IMR-90 (cell line): ENCODE data around the gene ENPP3. TPM values are rescaled to one million over a fixed set of nuclear protein-coding genes. Genes with fewer than 3 reads are reported as not detected.

Source experiments
- ATAC-seq: fragments of 200-7000 bp; cut with Tn5 transposase; 2 replicates; pipeline ENCODE4 v1.9.1; 2020; ENCODE audit warnings: low read depth, mild to moderate bottlenecking, moderate library complexity
- BruUV-seq: library from RNA; stranded (reverse); fragments of 400-500 nt; replicated peaks from 2 replicates; lab custom pipeline; 2021; lab: Mats Ljungman, UMichigan
- CTCF ChIA-PET: fragments of 300-600 bp; formaldehyde crosslinking; extraction: SDS; loops from one replicate; lab custom pipeline; 2021; ENCODE audit warnings: antibody characterized with exemption; lab: Yijun Ruan, JAX
- POLR2A ChIA-PET: fragments of 300-600 bp; sonication (Branson Sonifier 250); formaldehyde crosslinking; loops from one replicate; lab custom pipeline; 2022; ENCODE audit warnings: antibody characterized with exemption; ENCODE audit not compliant: unreplicated experiment; lab: Charles Lee
- DNase-seq: peaks from one replicate; pipeline ENCODE4 v3.0.0; 2013
- H2AFZ ChIP-seq: replicated peaks from 2 replicates; pipeline ENCODE3; 2013; ENCODE audit warnings: low read length, mild to moderate bottlenecking; ENCODE audit not compliant: poor library complexity
- H2AK5ac ChIP-seq: 2 replicates; pipeline ENCODE4 v1.6.1; 2013; ENCODE audit warnings: low read depth, low read length, inconsistent platforms
- H2AK9ac ChIP-seq: replicated peaks from 2 replicates; pipeline ENCODE3; 2013; ENCODE audit warnings: mild to moderate bottlenecking, low read depth, low read length, moderate library complexity; ENCODE audit not compliant: poor library complexity
- H2BK120ac ChIP-seq: 2 replicates; pipeline ENCODE4 v1.6.1; 2013; ENCODE audit warnings: low read depth, low read length, inconsistent platforms
- H2BK15ac ChIP-seq: 3 replicates; pipeline ENCODE4 v1.6.1; 2013; ENCODE audit warnings: low read depth, low read length, inconsistent platforms
- H2BK20ac ChIP-seq: 2 replicates; pipeline ENCODE4 v1.6.1; 2013; ENCODE audit warnings: low read depth, mild to moderate bottlenecking, inconsistent platforms, low read length, moderate library complexity
- H2BK5ac ChIP-seq: 2 replicates; pipeline ENCODE4 v1.6.1; 2013; ENCODE audit warnings: mild to moderate bottlenecking, low read depth, low read length, inconsistent platforms; ENCODE audit not compliant: poor library complexity, severe bottlenecking
- H3K14ac ChIP-seq: replicated peaks from 2 replicates; pipeline ENCODE4 v1.6.1; 2013; ENCODE audit warnings: low read depth, low read length, inconsistent platforms
- H3K18ac ChIP-seq: 2 replicates; pipeline ENCODE4 v1.6.1; 2013; ENCODE audit warnings: low read depth, low read length, control low read depth
- H3K23ac ChIP-seq: 2 replicates; pipeline ENCODE4 v1.6.1; 2013; ENCODE audit warnings: low read depth, low read length, inconsistent platforms
- H3K27ac ChIP-seq: 2 replicates; pipeline ENCODE4 v1.5.1; 2013; ENCODE audit warnings: mild to moderate bottlenecking, control low read depth, low read length; ENCODE audit not compliant: insufficient read depth
- H3K27me3 ChIP-seq: 2 replicates; pipeline ENCODE4 v1.6.1; 2013; ENCODE audit warnings: low read length; ENCODE audit not compliant: control insufficient read depth, insufficient read depth
- H3K36me3 ChIP-seq: 2 replicates; pipeline ENCODE4 v1.6.1; 2013; ENCODE audit warnings: low read length, mixed read lengths; ENCODE audit not compliant: control insufficient read depth, insufficient read depth
- H3K4ac ChIP-seq: 2 replicates; pipeline ENCODE4 v1.6.1; 2013; ENCODE audit warnings: low read depth, low read length, inconsistent platforms
- H3K4me1 ChIP-seq: 2 replicates; pipeline ENCODE4 v1.6.1; 2013; ENCODE audit warnings: low read length, mixed read lengths; ENCODE audit not compliant: control insufficient read depth, insufficient read depth
- H3K4me2 ChIP-seq: 2 replicates; pipeline ENCODE4 v1.6.1; 2013; ENCODE audit warnings: low read depth, mild to moderate bottlenecking, control low read depth, low read length, moderate library complexity
- H3K4me3 ChIP-seq: 2 replicates; pipeline ENCODE4 v1.5.1; 2013; ENCODE audit warnings: low read depth, mild to moderate bottlenecking, control low read depth, low read length, moderate library complexity; ENCODE audit not compliant: insufficient read depth
- H3K56ac ChIP-seq: 2 replicates; pipeline ENCODE4 v1.6.1; 2013; ENCODE audit warnings: low read length, inconsistent platforms; ENCODE audit not compliant: insufficient read depth; ENCODE audit errors: extremely low read depth
- H3K79me1 ChIP-seq, 2 experiments: 2 replicates each; pipeline ENCODE4 v1.6.1; 2013; ENCODE audit warnings: low read length in 2 of 2, inconsistent platforms in 1 of 2, low read depth in 1 of 2
- H3K9ac ChIP-seq: 2 replicates; pipeline ENCODE4 v1.6.1; 2013; ENCODE audit warnings: low read depth, low read length, control low read depth
- H3K9me1 ChIP-seq: 2 replicates; pipeline ENCODE4 v1.6.1; 2013; ENCODE audit warnings: low read length, inconsistent platforms; ENCODE audit not compliant: insufficient read depth
- H3K9me3 ChIP-seq: 2 replicates; pipeline ENCODE4 v1.6.1; 2013; ENCODE audit warnings: low read length; ENCODE audit not compliant: control insufficient read depth, insufficient read depth
- H4K20me1 ChIP-seq: 2 replicates; pipeline ENCODE4 v1.6.1; 2013; ENCODE audit warnings: low read length, inconsistent platforms; ENCODE audit not compliant: insufficient read depth
- H4K5ac ChIP-seq: 2 replicates; pipeline ENCODE4 v1.6.1; 2013; ENCODE audit warnings: mild to moderate bottlenecking, low read depth, low read length, control low read depth
- H4K8ac ChIP-seq, 2 experiments: 2 replicates each; pipeline ENCODE4 v1.6.1; 2013; ENCODE audit warnings: low read depth in 2 of 2, low read length in 2 of 2, control low read depth in 1 of 2, inconsistent platforms in 1 of 2
- H4K91ac ChIP-seq: 2 replicates; pipeline ENCODE4 v1.6.1; 2013; ENCODE audit warnings: low read depth, low read length, inconsistent platforms; ENCODE audit not compliant: insufficient read depth
- BHLHE40 ChIP-seq: fragments of 150-350 bp; IDR thresholded peaks from 2 replicates; pipeline ENCODE4 v1.6.1; 2016; ENCODE audit warnings: mild to moderate bottlenecking, low read depth, low read length
- CEBPB ChIP-seq: IDR thresholded peaks from 2 replicates; pipeline ENCODE4 v1.6.1; 2012; ENCODE audit warnings: low read depth, low read length, improper control_type of control experiment
- CHD1 ChIP-seq: IDR thresholded peaks from 2 replicates; pipeline ENCODE4 v1.6.1; 2012; ENCODE audit warnings: low read depth, low read length, improper control_type of control experiment
- FOS ChIP-seq: fragments of 150-350 bp; IDR thresholded peaks from 2 replicates; pipeline ENCODE4 v1.6.1; 2016; ENCODE audit warnings: low read depth, low read length
- MXI1 ChIP-seq: IDR thresholded peaks from 2 replicates; pipeline ENCODE4 v1.6.1; 2012; ENCODE audit warnings: low read depth, mild to moderate bottlenecking, low read length, moderate library complexity, borderline replicate concordance
- NFE2L2 ChIP-seq: fragments of 150-350 bp; IDR thresholded peaks from 2 replicates; pipeline ENCODE4 v1.6.1; 2016; ENCODE audit warnings: low read depth, mild to moderate bottlenecking, low read length
- POLR2A ChIP-seq: IDR thresholded peaks from 2 replicates; pipeline ENCODE4 v1.6.1; 2012; ENCODE audit warnings: mild to moderate bottlenecking, low read depth, low read length
- RAD21 ChIP-seq: IDR thresholded peaks from 2 replicates; pipeline ENCODE4 v1.6.1; 2012; ENCODE audit warnings: low read length, improper control_type of control experiment
- RCOR1 ChIP-seq: IDR thresholded peaks from 2 replicates; pipeline ENCODE4 v1.6.1; 2012; ENCODE audit warnings: mild to moderate bottlenecking, low read length, improper control_type of control experiment; ENCODE audit not compliant: insufficient replicate concordance
- RFX5 ChIP-seq: IDR thresholded peaks from 2 replicates; pipeline ENCODE4 v1.8.0; 2012; ENCODE audit warnings: low read depth, mild to moderate bottlenecking, low read length, moderate library complexity
- SMC3 ChIP-seq: fragments of 150-350 bp; IDR thresholded peaks from 2 replicates; pipeline ENCODE4 v1.6.1; 2016; ENCODE audit warnings: low read depth, mild to moderate bottlenecking, antibody characterized with exemption, low read length, moderate library complexity
- dilution Hi-C: fragments of 300-500 bp; cut with HindIII; formaldehyde crosslinking; loops from one replicate; pipeline ENCODE4 v1.14.3; 2018; ENCODE audit warnings: low sequenced_read_pairs; ENCODE audit not compliant: unreplicated experiment
- in situ Hi-C: fragments of 300-500 bp; cut with MboI; formaldehyde crosslinking; loops from 3 replicates; pipeline ENCODE4 v1.14.3; 2019; ENCODE audit warnings: low sequenced_read_pairs, inconsistent platforms, mixed read lengths
- intact Hi-C: fragments of 100-400 bp; cut with micrococcal nuclease; formaldehyde crosslinking; loops from 2 replicates; pipeline ENCODE4 v1.10.0; 2022
- polyA plus RNA-seq, 3 experiments: library from polyadenylated mRNA; depleted of rRNA; stranded (reverse); fragments of >200 nt; gene quantifications; 2 replicates each; pipeline ENCODE4 v1.2.3, GENCODE V29; 2012; ENCODE audit warnings: low replicate concordance in 1 of 3
- total RNA-seq: library from RNA; depleted of rRNA; stranded (reverse); fragments of >200 nt; gene quantifications from 2 replicates; pipeline ENCODE4 v1.2.3, GENCODE V29; 2012
- TF ChIP-seq, protein P1 (sequence below): fragments of 150-350 bp; IDR thresholded peaks from 2 replicates; pipeline ENCODE4 v1.6.1; 2016; ENCODE audit warnings: low read depth, mild to moderate bottlenecking, low read length, moderate library complexity, borderline replicate concordance
- TF ChIP-seq, protein P2 (sequence below): fragments of 150-350 bp; IDR thresholded peaks from 2 replicates; pipeline ENCODE4 v1.6.1; 2017; ENCODE audit warnings: mild to moderate bottlenecking, antibody characterized with exemption, low read length, low read depth
- TF ChIP-seq, protein P3 (sequence below): conservative IDR thresholded peaks from 2 replicates; pipeline ENCODE4 v1.5.1; 2012; ENCODE audit warnings: mild to moderate bottlenecking, low read depth, low read length, improper control_type of control experiment

ENPP3 gene
- total and polyA plus RNA-seq, 2 of the 4 experiments (the other 2 are of a cell fraction), result under 0.01 to 0.05 TPM

DNA sequence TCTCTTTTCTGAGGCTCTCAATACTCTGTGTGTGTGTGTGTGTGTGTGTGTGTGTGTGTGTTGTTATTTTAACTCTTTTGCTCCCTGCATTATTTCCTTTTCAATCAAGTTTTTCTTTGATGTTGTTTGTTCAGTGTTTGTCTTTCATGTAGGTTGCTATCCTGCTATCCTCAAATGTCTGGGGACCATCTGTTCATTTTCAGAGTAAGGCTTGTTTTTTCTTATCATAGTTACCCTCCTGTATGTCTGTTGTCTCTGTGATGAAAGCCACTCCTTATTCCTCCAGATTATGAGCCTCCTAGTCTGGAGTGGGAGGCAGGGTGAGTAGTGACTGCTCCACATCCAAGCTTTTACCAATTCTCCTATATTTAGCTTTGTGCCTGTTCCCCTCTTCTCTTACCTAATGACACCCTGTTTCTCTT, 9.2 kb downstream of the ENPP3 start:
- H3K23ac ChIP-seq, result no peak overlapping the region
- H3K9me1 ChIP-seq, result no peaks in the 10 kb centered on the region
- no peak overlapping the region for H4K91ac ChIP-seq
- intact Hi-C loops (no loop called here), in situ Hi-C loops (no loop called here), dilution Hi-C loops (no loop called here)
- H3K36me3 ChIP-seq, result no peaks in the 10 kb centered on the region
- H2AK5ac ChIP-seq, result no peak overlapping the region
- CTCF ChIA-PET, result interaction anchor here (0.5 to 1.3 kb wide), 3 partner anchors 17 to 269 kb away, joined by 3 to 4 read pairs (median 3); partner anchors contain the start of gene MED23
- H3K9ac ChIP-seq, result no peak overlapping the region
- no peak overlapping the region for H3K27ac ChIP-seq
- no peak overlapping the region for H4K8ac ChIP-seq
- DNase-seq, result no peak
- no peak overlapping the region for H2AK9ac ChIP-seq
- H3K56ac ChIP-seq, result no peak overlapping the region
- no peak overlapping the region for H3K4me3 ChIP-seq
- no peaks in the 10 kb centered on the region for H3K79me1 ChIP-seq
- TF ChIP-seq POLR2A (no peak), NFE2L2 (no peak), RFX5 (no peak), BHLHE40 (no peak), RCOR1 (no peak), SMC3 (no peak), RAD21 (no peak), CHD1 (no peak), MXI1 (no peak), FOS (no peak), CEBPB (no peak)
- TF ChIP-seq, protein P1, sequence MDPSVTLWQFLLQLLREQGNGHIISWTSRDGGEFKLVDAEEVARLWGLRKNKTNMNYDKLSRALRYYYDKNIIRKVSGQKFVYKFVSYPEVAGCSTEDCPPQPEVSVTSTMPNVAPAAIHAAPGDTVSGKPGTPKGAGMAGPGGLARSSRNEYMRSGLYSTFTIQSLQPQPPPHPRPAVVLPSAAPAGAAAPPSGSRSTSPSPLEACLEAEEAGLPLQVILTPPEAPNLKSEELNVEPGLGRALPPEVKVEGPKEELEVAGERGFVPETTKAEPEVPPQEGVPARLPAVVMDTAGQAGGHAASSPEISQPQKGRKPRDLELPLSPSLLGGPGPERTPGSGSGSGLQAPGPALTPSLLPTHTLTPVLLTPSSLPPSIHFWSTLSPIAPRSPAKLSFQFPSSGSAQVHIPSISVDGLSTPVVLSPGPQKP, result no peak
- TF ChIP-seq, protein P2, sequence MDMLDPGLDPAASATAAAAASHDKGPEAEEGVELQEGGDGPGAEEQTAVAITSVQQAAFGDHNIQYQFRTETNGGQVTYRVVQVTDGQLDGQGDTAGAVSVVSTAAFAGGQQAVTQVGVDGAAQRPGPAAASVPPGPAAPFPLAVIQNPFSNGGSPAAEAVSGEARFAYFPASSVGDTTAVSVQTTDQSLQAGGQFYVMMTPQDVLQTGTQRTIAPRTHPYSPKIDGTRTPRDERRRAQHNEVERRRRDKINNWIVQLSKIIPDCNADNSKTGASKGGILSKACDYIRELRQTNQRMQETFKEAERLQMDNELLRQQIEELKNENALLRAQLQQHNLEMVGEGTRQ, result no peak
- TF ChIP-seq, protein P3, sequence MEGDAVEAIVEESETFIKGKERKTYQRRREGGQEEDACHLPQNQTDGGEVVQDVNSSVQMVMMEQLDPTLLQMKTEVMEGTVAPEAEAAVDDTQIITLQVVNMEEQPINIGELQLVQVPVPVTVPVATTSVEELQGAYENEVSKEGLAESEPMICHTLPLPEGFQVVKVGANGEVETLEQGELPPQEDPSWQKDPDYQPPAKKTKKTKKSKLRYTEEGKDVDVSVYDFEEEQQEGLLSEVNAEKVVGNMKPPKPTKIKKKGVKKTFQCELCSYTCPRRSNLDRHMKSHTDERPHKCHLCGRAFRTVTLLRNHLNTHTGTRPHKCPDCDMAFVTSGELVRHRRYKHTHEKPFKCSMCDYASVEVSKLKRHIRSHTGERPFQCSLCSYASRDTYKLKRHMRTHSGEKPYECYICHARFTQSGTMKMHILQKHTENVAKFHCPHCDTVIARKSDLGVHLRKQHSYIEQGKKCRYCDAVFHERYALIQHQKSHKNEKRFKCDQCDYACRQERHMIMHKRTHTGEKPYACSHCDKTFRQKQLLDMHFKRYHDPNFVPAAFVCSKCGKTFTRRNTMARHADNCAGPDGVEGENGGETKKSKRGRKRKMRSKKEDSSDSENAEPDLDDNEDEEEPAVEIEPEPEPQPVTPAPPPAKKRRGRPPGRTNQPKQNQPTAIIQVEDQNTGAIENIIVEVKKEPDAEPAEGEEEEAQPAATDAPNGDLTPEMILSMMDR, result no peak
- no peak overlapping the region for H2AFZ ChIP-seq
- H2BK20ac ChIP-seq, result no peak overlapping the region
- no TSS peak for BruUV-seq
- no peaks in the 10 kb centered on the region for H3K9me3 ChIP-seq
- POLR2A ChIA-PET, result no interaction called here
- H3K14ac ChIP-seq, result no peak overlapping the region
- no peak overlapping the region for H3K18ac ChIP-seq
- no peak overlapping the region for H2BK120ac ChIP-seq
- peaks cover 8% of the 10 kb centered on the region; the same call in 1 of the 2 replicates for H3K27me3 ChIP-seq
- H4K5ac ChIP-seq, result no peak overlapping the region
- H3K4ac ChIP-seq, result no peak overlapping the region
- H4K20me1 ChIP-seq, result no peaks in the 10 kb centered on the region
- H3K4me2 ChIP-seq, result no peak overlapping the region
- no peak for ATAC-seq
- no peak overlapping the region for H2BK5ac ChIP-seq
- H3K4me1 ChIP-seq, result no peaks in the 10 kb centered on the region
- H2BK15ac ChIP-seq, result no peak overlapping the region
